Natural killer cell treated with Interleukin-12 subunit alpha and Interleukin-12 subunit beta and Interleukin-15 and Interleukin-18, amount 100 ng/mL, for 72 hours (primary cell): ENCODE data around the gene RAD21L1. TPM values are rescaled to one million over a fixed set of nuclear protein-coding genes. Genes with fewer than 3 reads are reported as not detected.

Source experiments
- ATAC-seq, 2 donors: fragments of 150-1000 bp; cut with Tn5 transposase in 1 of 2; sonication (Bioruptor Pico), chemical (Tn5 transposase) in 1 of 2; 2 replicates each; pipeline ENCODE4 v1.10.0; 2021
- DNase-seq: peaks from one replicate; pipeline ENCODE4 v3.0.0; 2022; ENCODE audit warnings: low spot score
- H3K27ac Mint-ChIP-seq, 2 donors: 1 replicate in 1 of 2; 2 replicates in 1 of 2; pipeline ENCODE4 v1.8.0; 2022; ENCODE audit warnings: mixed read lengths in 2 of 2, mild to moderate bottlenecking in 1 of 2, moderate library complexity in 1 of 2
- H3K27me3 Mint-ChIP-seq, 2 donors: 1 replicate in 1 of 2; 2 replicates in 1 of 2; pipeline ENCODE4 v1.8.0; 2022; ENCODE audit warnings: mixed read lengths in 2 of 2
- H3K36me3 Mint-ChIP-seq: one replicate; pipeline ENCODE4 v1.8.0; 2022; ENCODE audit warnings: mixed read lengths
- H3K4me1 Mint-ChIP-seq, 2 donors: 1 replicate in 1 of 2; 2 replicates in 1 of 2; pipeline ENCODE4 v1.8.0; 2022; ENCODE audit warnings: low read depth in 2 of 2, mixed read lengths in 2 of 2, mild to moderate bottlenecking in 1 of 2
- H3K4me3 Mint-ChIP-seq: one replicate; pipeline ENCODE4 v1.8.0; 2022; ENCODE audit warnings: mixed read lengths
- H3K9me3 Mint-ChIP-seq: 2 replicates; pipeline ENCODE4 v1.8.0; 2022; ENCODE audit warnings: mixed read lengths
- total RNA-seq, 2 donors: library from RNA; stranded (reverse); gene quantifications; one replicate each; pipeline ENCODE4 v1.2.3, GENCODE V29; 2022

Gene RAD21L1
- total RNA-seq, 2 donors from 2014 or later: not detected

DNA sequence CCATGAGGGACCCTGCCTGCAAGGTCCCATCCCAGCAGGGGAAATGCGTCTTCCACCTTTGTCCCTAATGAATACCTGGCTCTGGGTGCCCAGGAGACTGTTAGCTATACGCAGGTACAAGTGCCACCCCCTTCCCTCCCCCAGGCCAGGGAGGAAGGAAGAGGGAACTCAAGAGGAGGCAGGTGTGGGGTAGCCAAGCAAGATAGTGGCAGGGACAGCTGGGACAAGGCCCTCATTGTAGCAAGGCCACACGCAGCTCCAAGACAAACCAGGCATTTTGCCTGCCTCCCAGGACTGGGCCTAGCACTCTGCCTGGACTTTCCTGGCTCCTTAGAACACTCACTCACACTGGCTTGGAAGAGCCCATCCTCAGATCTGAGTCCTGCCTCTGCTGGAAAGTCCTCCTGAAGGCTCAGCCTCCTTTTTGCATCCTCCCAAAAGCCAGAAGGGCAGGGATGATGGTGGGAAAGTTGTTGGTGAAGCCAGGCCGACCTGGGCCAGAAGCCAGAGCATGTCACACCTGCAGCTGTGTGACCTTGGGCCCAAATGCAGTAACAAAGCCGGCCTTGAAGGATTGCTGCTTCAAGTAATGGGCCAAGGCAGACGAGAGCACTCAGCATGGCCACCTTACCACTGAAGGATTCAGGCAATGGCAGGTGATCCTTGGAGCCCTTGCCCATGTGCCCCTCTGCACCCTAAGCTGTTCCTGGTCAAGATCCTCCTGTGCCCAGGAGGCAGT is 68.0 kb downstream of the RAD21L1 start:
- no peak for ATAC-seq
- Mint-ChIP-seq H3K36me3 (no peaks in the 10 kb centered on the region), H3K4me3 (no peak overlapping the region)

DNA sequence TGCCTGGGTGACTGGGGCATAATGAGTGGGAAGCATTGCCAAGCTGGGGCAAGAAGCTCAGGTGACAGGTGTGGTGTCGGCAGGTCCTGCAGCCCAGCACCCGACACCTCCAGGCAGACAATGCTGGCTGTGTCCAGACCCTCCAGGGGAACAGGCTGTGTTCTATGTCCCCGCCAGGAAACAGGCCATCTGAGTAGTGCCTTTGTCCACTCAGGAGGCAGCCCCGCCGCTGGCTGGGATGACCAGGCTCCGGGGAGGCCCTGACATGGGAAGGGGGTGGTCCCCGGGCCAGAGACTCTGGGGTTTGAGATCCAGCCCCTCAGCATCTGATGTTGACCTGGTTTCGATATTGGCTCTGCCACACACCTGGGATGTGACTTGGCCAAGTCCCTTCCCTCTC is 68.7 kb downstream of the RAD21L1 start:
- Mint-ChIP-seq H3K27ac (no peak overlapping the region), H3K9me3 (no peaks in the 10 kb centered on the region), H3K4me3 (no peak overlapping the region), H3K4me1 (no peaks in the 10 kb centered on the region), H3K27me3 (no peaks in the 10 kb centered on the region), H3K36me3 (no peaks in the 10 kb centered on the region)
- no peak for ATAC-seq
- DNase-seq: no peak

More for the DNA sequence above, 68.0 kb downstream of the RAD21L1 start:
- Mint-ChIP-seq H3K27ac (no peak overlapping the region), H3K27me3 (no peaks in the 10 kb centered on the region), H3K9me3 (no peaks in the 10 kb centered on the region), H3K4me1 (no peaks in the 10 kb centered on the region)
- DNase-seq: no peak

DNA sequence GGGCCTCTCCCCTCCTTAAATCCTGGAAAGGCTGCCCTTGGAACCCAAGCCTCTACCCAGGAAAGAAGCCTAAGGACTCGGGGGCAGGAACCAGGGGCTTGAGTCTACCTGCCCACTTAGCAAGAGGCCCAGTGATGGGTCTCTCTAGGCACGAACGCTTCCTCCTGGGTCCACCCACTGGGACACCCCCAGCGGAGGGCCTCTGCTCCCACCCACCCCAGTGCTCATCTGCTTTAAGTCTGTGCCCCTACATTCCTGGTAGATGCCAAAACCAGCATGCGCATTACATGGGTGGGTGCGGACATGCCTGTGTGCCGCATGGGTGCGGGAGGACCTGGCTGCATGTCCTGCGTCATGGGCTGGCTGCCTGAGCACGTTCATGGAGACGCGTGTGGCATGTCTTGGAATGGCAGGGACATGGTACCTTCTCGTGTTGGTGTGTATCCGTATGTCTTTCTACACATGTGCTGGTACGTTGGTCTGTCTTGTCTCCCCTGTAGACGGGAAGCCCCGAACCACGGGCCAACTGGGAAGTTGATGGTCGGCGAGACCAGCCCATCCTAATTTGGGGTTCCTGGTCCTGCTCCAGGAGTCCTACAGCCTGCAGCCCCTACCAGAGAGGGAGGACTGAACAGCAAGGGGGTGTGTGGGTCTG is 69.6 kb downstream of the RAD21L1 start:
- Mint-ChIP-seq H3K27ac (no peak overlapping the region), H3K4me3 (no peak overlapping the region), H3K27me3 (no peaks in the 10 kb centered on the region), H3K4me1 (no peaks in the 10 kb centered on the region), H3K9me3 (no peaks in the 10 kb centered on the region), H3K36me3 (no peaks in the 10 kb centered on the region)
- DNase-seq (no peak), ATAC-seq (no peak)

DNA sequence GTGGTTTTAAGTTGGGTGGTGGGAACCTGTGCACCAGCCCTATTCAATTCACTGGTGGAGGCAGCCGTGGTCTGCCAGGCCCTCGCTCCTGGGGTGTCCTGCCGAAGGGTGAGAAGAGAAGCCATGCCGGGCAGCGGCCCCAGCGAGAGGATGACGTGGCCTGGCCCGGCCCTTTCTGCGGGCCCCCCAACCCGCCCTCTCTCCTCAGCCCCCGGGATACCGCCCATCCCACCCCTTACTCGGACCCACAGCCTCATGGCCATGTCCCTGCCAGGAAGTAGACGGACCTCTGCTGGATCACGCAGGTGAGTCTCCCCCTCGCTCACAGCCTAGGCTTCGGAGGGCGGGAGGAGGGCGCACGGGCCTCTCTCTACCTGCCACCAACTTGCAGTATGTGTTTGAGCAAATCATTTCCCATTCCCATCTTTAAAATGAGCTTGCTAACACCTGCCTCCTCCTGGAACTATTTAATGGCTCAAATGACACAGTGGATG is 70.3 kb downstream of the RAD21L1 start:
- H3K36me3 Mint-ChIP-seq: no peaks in the 10 kb centered on the region
- no peak for ATAC-seq
- H3K9me3 Mint-ChIP-seq: no peaks in the 10 kb centered on the region
- DNase-seq: no peak
- H3K4me1 Mint-ChIP-seq: peaks cover 5% of the 10 kb centered on the region in 2 donors
- no peaks in the 10 kb centered on the region for H3K27me3 Mint-ChIP-seq
- no peak overlapping the region for H3K4me3 Mint-ChIP-seq
- no peak overlapping the region for H3K27ac Mint-ChIP-seq

DNA sequence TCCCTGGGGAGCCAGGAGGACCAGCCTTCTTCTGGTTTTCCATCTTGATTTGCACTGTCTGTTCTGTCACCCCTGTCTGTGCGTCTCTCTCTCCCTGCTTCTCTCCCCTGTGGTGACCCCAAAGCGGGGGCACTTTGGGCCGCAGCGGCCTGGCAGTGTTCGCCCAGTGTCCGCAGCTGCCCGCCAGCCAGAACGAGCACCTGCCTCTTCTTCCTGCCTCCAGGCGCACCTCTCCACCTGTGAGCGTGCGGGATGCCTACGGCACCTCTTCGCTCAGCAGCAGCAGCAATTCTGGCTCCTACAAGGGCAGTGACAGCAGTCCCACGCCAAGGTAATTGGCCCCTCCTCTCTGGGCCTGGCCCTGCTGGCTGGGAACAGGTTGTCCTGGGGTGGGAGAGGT is 71.1 kb downstream of the RAD21L1 start:
- H3K27me3 Mint-ChIP-seq: no peaks in the 10 kb centered on the region
- no peaks in the 10 kb centered on the region for H3K9me3 Mint-ChIP-seq
- H3K36me3 Mint-ChIP-seq: no peaks in the 10 kb centered on the region
- H3K4me3 Mint-ChIP-seq: no peak overlapping the region
- H3K4me1 Mint-ChIP-seq: peaks cover 6 to 9% of the 10 kb centered on the region in 2 donors
- ATAC-seq: no peak
- peak; percentile 54 for DNase-seq
- no peak overlapping the region for H3K27ac Mint-ChIP-seq

DNA sequence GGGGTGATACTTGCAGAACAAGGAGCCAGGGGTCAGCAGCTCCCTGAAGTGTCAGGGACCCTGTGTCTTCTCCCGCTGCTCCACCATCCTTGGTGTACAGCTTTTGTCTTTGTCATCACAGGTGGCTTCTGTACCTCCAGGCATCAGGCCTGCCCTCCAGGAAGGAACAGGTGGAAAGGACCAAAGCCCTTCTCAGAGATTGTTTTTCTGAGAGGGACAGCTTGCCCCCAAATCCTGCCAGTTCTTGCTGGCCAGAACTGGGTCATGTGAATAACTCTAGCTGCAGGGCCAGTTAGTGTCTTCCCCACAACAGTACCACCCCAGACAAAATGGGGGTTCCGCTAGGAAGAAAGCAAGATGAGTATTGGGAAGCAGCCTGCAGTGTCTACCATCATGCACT is 71.6 kb downstream of the RAD21L1 start:
- no peaks in the 10 kb centered on the region for H3K9me3 Mint-ChIP-seq
- no peaks in the 10 kb centered on the region for H3K27me3 Mint-ChIP-seq
- DNase-seq (peak; percentile 12), ATAC-seq (no peak)
- no peak overlapping the region for H3K4me3 Mint-ChIP-seq
- no peak overlapping the region for H3K27ac Mint-ChIP-seq
- peaks cover 6 to 9% of the 10 kb centered on the region in 2 donors for H3K4me1 Mint-ChIP-seq
- H3K36me3 Mint-ChIP-seq: no peaks in the 10 kb centered on the region

DNA sequence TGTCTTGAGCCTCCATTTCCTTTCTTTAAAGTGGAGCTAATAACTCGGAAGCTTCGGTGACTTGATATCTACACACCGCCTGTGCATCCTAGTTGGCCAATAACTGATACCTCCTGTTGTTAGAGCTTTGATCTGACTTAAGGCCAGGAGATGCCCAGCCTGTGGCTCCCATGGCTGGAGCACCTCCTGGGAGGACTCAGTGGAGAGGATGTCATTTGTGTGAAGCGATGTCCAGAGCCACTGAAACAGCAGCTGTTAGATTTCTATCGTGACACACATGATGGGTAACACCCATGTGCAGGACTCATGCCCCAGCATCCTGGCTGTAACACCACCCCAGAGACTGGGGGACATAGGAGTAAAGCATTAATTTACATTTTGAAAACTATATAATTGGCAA is 72.3 kb downstream of the RAD21L1 start:
- no peak overlapping the region for H3K27ac Mint-ChIP-seq
- H3K4me3 Mint-ChIP-seq: no peak overlapping the region
- no peaks in the 10 kb centered on the region for H3K9me3 Mint-ChIP-seq
- DNase-seq (peak; percentile 23), ATAC-seq (no peak)
- no peaks in the 10 kb centered on the region for H3K36me3 Mint-ChIP-seq
- no peaks in the 10 kb centered on the region for H3K27me3 Mint-ChIP-seq
- peaks cover 6 to 9% of the 10 kb centered on the region in 2 donors for H3K4me1 Mint-ChIP-seq

DNA sequence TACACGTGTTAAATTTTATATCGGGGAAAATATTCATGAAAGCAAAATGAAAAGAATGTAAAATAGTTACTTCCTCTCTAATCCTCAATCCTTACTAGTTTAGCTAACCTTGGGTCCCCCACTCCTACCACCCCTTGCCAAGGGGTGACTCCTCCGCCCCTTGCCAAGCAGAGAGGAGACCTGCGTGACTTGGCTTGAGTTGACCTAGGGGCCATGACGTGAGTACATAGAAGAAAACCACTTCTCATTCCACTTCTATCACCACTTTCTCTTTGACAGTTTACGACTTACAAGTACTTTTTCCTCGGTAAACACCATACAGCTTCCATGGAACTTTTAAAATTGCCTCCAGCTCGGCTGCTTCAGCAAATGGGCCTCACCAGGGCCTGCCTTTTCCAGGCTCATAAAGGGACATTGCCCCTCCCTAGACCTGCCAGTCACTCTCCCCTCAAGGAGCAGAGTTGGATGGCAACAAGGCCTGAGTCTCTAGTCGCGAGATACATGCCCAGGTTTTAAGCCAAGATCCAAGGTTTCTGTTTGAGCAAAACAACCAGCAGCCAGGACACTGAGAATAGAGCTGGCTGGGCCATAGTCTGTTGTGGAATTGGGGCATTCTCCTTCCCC is 73.2 kb downstream of the RAD21L1 start:
- no peak overlapping the region for H3K4me3 Mint-ChIP-seq
- peaks cover 6 to 9% of the 10 kb centered on the region in 2 donors for H3K4me1 Mint-ChIP-seq
- H3K27ac Mint-ChIP-seq: no peak overlapping the region
- no peaks in the 10 kb centered on the region for H3K27me3 Mint-ChIP-seq
- H3K36me3 Mint-ChIP-seq: no peaks in the 10 kb centered on the region
- ATAC-seq: no peak
- H3K9me3 Mint-ChIP-seq: no peaks in the 10 kb centered on the region
- DNase-seq: peak; percentile 35

DNA sequence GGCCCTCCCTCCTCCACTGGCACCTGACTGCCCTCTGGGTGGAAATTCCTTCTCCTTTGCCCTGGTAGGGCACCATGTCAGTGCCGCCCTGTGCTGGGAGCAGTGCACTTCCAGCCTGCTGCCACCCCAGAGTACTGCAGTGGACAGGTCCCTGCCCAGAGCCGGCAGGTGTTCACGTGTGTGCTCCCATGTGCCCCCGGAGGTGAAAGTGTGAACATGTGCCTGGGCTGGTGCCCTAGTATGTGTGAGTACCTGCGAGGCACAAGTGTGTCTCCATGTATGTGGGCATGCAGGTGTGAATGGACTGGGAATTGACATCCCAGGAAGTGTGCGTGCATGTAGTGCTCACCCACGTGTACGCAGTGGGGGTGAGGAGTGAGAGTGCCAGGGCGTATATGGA is 73.7 kb downstream of the RAD21L1 start:
- DNase-seq: peak; percentile 47
- no peak overlapping the region for H3K4me3 Mint-ChIP-seq

DNA sequence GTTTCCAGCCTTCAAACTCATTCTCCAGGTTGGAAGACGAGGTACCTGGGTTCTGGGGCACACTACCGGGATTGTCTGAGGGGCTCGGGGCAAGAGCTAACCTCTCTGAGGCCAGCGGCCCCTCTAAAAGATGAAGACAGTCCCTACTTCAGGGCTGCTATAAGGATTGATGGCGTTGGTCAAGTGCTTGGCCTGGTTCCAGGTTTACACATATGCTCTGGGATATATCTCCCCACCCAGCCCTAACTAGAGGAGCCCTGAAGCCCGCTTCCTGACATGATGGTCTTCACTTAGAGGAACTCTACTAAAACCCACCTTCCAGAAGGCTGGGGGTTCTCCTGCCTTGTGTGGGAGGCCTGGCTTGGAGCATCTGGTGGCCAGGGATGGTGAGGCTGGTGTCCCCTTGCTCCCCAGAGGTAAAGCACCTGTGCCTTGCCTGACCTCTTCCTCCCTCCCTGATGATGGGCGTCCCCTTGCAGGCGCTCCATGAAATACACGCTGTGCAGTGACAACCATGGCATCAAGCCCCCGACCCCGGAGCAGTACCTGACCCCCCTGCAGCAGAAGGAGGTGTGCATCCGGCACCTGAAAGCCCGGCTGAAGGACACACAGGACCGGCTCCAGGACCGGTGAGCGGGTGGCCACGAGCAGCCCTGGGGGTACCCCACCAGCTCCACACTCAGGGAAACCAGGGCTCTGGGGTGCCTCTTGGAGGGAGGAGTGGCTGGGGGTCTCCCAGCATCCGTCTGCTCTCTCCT is 74.4 kb downstream of the RAD21L1 start:
- Mint-ChIP-seq H3K36me3 (no peaks in the 10 kb centered on the region), H3K9me3 (no peaks in the 10 kb centered on the region), H3K4me1 (peaks cover 6 to 9% of the 10 kb centered on the region in 2 donors), H3K27me3 (no peaks in the 10 kb centered on the region), H3K27ac (peak overlapping the region; percentile 62 to 88), H3K4me3 (no peak overlapping the region)
- DNase-seq (peak; percentile 50), ATAC-seq (no peak)

More for the DNA sequence above, 73.7 kb downstream of the RAD21L1 start:
- ATAC-seq: no peak
- Mint-ChIP-seq H3K36me3 (no peaks in the 10 kb centered on the region), H3K27me3 (no peaks in the 10 kb centered on the region), H3K4me1 (peaks cover 6 to 9% of the 10 kb centered on the region in 2 donors), H3K27ac (no peak overlapping the region), H3K9me3 (no peaks in the 10 kb centered on the region)

DNA sequence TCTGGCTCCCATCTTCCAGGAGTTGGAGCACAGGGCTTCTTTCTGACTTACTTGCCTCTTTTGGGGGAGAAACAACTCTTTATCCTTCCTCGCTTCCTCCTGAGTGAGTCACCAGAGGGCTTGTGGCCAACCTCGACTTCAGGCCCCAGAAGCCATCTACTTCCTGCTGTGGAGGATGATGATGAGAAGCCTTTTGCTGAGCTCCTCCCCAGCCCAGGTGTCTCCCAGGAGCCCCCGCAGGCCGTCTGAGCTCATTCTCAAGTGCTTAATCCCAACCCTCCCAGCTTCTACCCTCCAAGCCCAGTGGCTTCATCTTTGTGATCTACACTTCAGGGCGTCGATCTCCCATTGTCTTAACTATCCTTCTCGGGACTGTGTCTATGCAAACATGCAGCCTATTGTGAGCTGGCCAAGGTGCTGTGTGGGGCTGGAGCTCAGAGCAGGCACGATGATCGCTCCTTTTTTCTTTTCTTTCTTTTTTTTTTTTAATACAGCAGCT is 75.2 kb downstream of the RAD21L1 start:
- ATAC-seq (peak; percentile 48 to 76), DNase-seq (peak; percentile 54)
- Mint-ChIP-seq H3K9me3 (no peaks in the 10 kb centered on the region), H3K36me3 (no peaks in the 10 kb centered on the region), H3K27ac (peak overlapping the region; percentile 62 to 88), H3K4me1 (peaks cover 6 to 9% of the 10 kb centered on the region in 2 donors), H3K27me3 (no peaks in the 10 kb centered on the region), H3K4me3 (peak overlapping the region; percentile 16)

DNA sequence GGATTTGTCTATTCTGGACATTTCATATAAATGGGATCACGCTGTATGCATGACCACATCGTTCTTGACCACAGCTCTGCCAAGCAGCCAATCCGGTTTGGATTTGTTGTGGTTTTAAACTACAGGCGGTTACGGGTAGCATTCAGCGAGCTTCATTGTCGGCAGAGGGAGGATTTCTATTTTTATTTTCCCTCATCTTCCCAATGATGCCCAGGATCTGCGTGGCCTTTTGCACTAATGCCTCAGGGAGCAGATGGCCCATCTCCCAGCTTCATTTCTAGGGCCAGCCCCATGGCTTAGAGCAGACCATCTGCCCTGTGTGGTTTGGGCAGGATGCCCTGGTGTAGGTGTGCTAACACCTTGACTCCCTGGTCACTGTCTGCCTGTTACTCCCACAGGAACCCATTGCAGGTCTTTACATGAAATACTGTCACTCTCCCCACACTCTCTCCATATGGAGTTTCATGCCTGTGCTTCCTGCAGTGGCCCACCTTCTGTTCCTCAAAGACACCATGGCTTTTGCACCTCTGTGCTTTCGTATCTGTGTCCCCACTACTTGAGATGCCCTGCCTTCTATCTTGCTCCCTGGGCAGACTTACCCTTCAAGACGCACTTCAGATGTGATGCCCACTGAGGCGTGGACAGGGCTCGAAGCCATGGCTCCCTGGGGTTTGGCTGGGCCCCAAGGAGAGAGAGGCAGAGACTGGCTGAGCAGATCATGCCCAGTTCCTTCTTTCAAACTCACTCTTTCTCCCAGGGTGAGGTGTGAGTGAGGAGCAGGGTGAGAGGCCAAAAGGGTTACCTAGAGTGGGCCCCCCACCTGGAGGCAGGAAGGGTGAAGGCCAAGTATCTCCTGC is 77.1 kb downstream of the RAD21L1 start:
- no peaks in the 10 kb centered on the region for H3K9me3 Mint-ChIP-seq
- ATAC-seq (no peak), DNase-seq (peak; percentile 34)
- peaks cover 6 to 9% of the 10 kb centered on the region in 2 donors for H3K4me1 Mint-ChIP-seq
- H3K27ac Mint-ChIP-seq: no peak overlapping the region
- no peak overlapping the region for H3K4me3 Mint-ChIP-seq
- H3K27me3 Mint-ChIP-seq: no peaks in the 10 kb centered on the region
- no peaks in the 10 kb centered on the region for H3K36me3 Mint-ChIP-seq
